GM12878 (cell line): ENCODE data around the gene GARNL3. TPM values are rescaled to one million over a fixed set of nuclear protein-coding genes. Genes with fewer than 3 reads are reported as not detected.

Experiments
- ATAC-seq: fragments of 200-7000 bp; cut with Tn5 transposase; 3 replicates; pipeline ENCODE4 v1.9.1; 2020; ENCODE audit warnings: mild to moderate bottlenecking, moderate library complexity
- BruUV-seq: library from RNA; stranded (reverse); fragments of 400-500 nt; replicated peaks from 2 replicates; lab custom pipeline; 2021; lab: Mats Ljungman, UMichigan
- CTCF ChIA-PET: fragments of 300-600 bp; sonication (Branson Sonifier 250); formaldehyde crosslinking; extraction: SDS; loops from one replicate; lab custom pipeline; 2021; ENCODE audit warnings: inconsistent platforms; lab: Yijun Ruan, JAX
- POLR2A ChIA-PET: fragments of 350-600 bp; formaldehyde crosslinking; extraction: SDS; loops from one replicate; lab custom pipeline; 2021; ENCODE audit warnings: inconsistent platforms; lab: Charles Lee
- RAD21 ChIA-PET: fragments of 300-600 bp; sonication (Branson Sonifier 250); formaldehyde crosslinking; loops from one replicate; lab custom pipeline; 2023; ENCODE audit warnings: antibody characterized with exemption; ENCODE audit not compliant: unreplicated experiment; lab: Charles Lee
- SMC1A ChIA-PET: fragments of 300-600 bp; sonication (Branson Sonifier 250); formaldehyde crosslinking; loops from one replicate; lab custom pipeline; 2023; ENCODE audit not compliant: unreplicated experiment, uncharacterized antibody; lab: Charles Lee
- DNase-seq: peaks from one replicate; pipeline ENCODE4 v3.0.0-alpha.2; 2011; ENCODE audit warnings: low read depth, low spot score
- FAIRE-seq: peaks from 3 replicates; lab custom pipeline; 2011; peaks lifted over from hg19 to GRCh38; lab: Jason Lieb, UNC
- H2AFZ ChIP-seq: 2 replicates; pipeline ENCODE4 v1.6.0; 2011; ENCODE audit warnings: low read depth, low read length, control low read depth; ENCODE audit not compliant: control insufficient read depth
- H3K27ac ChIP-seq: 2 replicates; pipeline ENCODE4 v1.5.1; 2011; ENCODE audit warnings: control low read depth; ENCODE audit not compliant: control insufficient read depth, insufficient read depth
- H3K27me3 ChIP-seq, 2 experiments: replicated peaks in 1 of 2; 2 replicates each; pipeline versions ENCODE4 v1.6.0 to v1.6.1; 2011; ENCODE audit warnings: low read length in 1 of 2; ENCODE audit not compliant: control insufficient read depth in 2 of 2, insufficient read depth in 2 of 2
- H3K36me3 ChIP-seq, 2 experiments: 2 replicates each; pipeline ENCODE4 v1.5.1; 2011; ENCODE audit warnings: low read length in 1 of 2; ENCODE audit not compliant: control insufficient read depth in 2 of 2, insufficient read depth in 2 of 2
- H3K4me1 ChIP-seq: 2 replicates; pipeline ENCODE4 v1.6.1; 2011; ENCODE audit warnings: mild to moderate bottlenecking, low read length, moderate library complexity, mixed read lengths; ENCODE audit not compliant: control insufficient read depth, insufficient read depth
- H3K4me2 ChIP-seq: 2 replicates; pipeline ENCODE4 v1.6.0; 2011; ENCODE audit warnings: control low read depth; ENCODE audit not compliant: control insufficient read depth, insufficient read depth
- H3K4me3 ChIP-seq: fragments of 200-600 bp; sonication (generic); 2 replicates; pipeline ENCODE4 v1.5.1; 2016
- H3K79me2 ChIP-seq: 2 replicates; pipeline ENCODE4 v1.6.0; 2011; ENCODE audit warnings: low read length; ENCODE audit not compliant: control insufficient read depth, insufficient read depth
- H3K9ac ChIP-seq: 2 replicates; pipeline ENCODE4 v1.8.0; 2011; ENCODE audit warnings: low read length, control low read depth, mixed read lengths; ENCODE audit not compliant: control insufficient read depth, insufficient read depth
- H3K9me3 ChIP-seq: replicated peaks from 3 replicates; pipeline ENCODE4 v1.5.1; 2011; ENCODE audit warnings: mild to moderate bottlenecking, low read length; ENCODE audit not compliant: control insufficient read depth, insufficient read depth
- H4K20me1 ChIP-seq: 2 replicates; pipeline ENCODE4 v1.6.0; 2011; ENCODE audit not compliant: control insufficient read depth, insufficient read depth
- ATF7 ChIP-seq: fragments of 450-650 bp; IDR thresholded peaks from 2 replicates; pipeline ENCODE4 v1.6.1; 2016; ENCODE audit warnings: low read depth, mild to moderate bottlenecking
- BCLAF1 ChIP-seq: fragments of 450-650 bp; IDR thresholded peaks from 2 replicates; pipeline ENCODE4 v1.6.1; 2017; ENCODE audit warnings: antibody characterized with exemption, mild to moderate bottlenecking, moderate library complexity
- CBX5 ChIP-seq: sonication (generic); IDR thresholded peaks from 2 replicates; pipeline ENCODE4 v1.6.1; 2016; ENCODE audit warnings: low read depth, moderate library complexity, mild to moderate bottlenecking, inconsistent platforms
- FOS ChIP-seq: IDR thresholded peaks from 3 replicates; pipeline ENCODE4 v1.6.1; 2011; ENCODE audit warnings: borderline replicate concordance; ENCODE audit not compliant: insufficient read length; ENCODE audit errors: extremely low read depth
- IKZF2 ChIP-seq, 2 experiments: fragments of 450-650 bp; IDR thresholded peaks; 2 replicates each; pipeline ENCODE4 v1.6.1; 2017; ENCODE audit warnings: mild to moderate bottlenecking in 2 of 2, moderate library complexity in 2 of 2
- NFYB ChIP-seq: IDR thresholded peaks from 2 replicates; pipeline ENCODE4 v1.6.1; 2011; ENCODE audit warnings: low read depth, mild to moderate bottlenecking, low read length, improper control_type of control experiment, moderate library complexity; ENCODE audit not compliant: insufficient read depth
- POLR2AphosphoS5 ChIP-seq: IDR thresholded peaks from 2 replicates; pipeline ENCODE4 v1.6.1; 2011; ENCODE audit warnings: mild to moderate bottlenecking, low read length, inconsistent platforms
- RELA ChIP-seq: fragments of 450-650 bp; IDR thresholded peaks from 2 replicates; pipeline ENCODE4 v1.8.0; 2014; ENCODE audit warnings: borderline replicate concordance; ENCODE audit not compliant: partially characterized antibody
- REST ChIP-seq: IDR thresholded peaks from 2 replicates; pipeline ENCODE4 v1.6.1; 2012; ENCODE audit warnings: mild to moderate bottlenecking, low read depth, low read length
- RUNX3 ChIP-seq: IDR thresholded peaks from 2 replicates; pipeline ENCODE4 v1.6.1; 2012; ENCODE audit warnings: low read length, inconsistent platforms
- SUZ12 ChIP-seq: fragments of 200-600 bp; sonication (generic); IDR thresholded peaks from one replicate; pipeline ENCODE4 v1.6.1; 2018; ENCODE audit warnings: antibody characterized with exemption, mild to moderate bottlenecking; ENCODE audit not compliant: unreplicated experiment
- TCF7 ChIP-seq: IDR thresholded peaks from 2 replicates; pipeline ENCODE4 v1.6.1; 2014; ENCODE audit warnings: antibody characterized with exemption, borderline replicate concordance
- ZNF274 ChIP-seq: IDR thresholded peaks from one replicate; pipeline ENCODE4 v1.8.0; 2011; ENCODE audit not compliant: insufficient read length, insufficient read depth
- WGBS: methylation state at CpG from one replicate; pipeline ENCODE4 v1.1.6; 2016; ENCODE audit warnings: low lambda C conversion rate; ENCODE audit not compliant: insufficient replicate concordance, insufficient coverage; ENCODE audit errors: missing lambda C conversion rate; 5-methylcytosine and 5-hydroxymethylcytosine counted together
- in situ Hi-C: fragments of 300-500 bp; cut with MboI; formaldehyde crosslinking; loops from 9 replicates; pipeline ENCODE4 v1.14.3; 2018; ENCODE audit warnings: mixed read lengths
- intact Hi-C: fragments of 100-400 bp; cut with micrococcal nuclease; formaldehyde crosslinking; loops from one replicate; pipeline ENCODE4 v1.14.2; 2022; ENCODE audit not compliant: unreplicated experiment
- polyA plus RNA-seq, 11 experiments: library from polyadenylated mRNA; depleted of rRNA in 4 of 11; unstranded in 6 of 11; stranded (reverse) in 5 of 11; fragments of >200 nt; fragmentation: Nextera tagmentation in 4 of 11; fragmentation: Illumina TruSeq in 1 of 11; extraction: Ambion mirVana in 4 of 11; extraction: Trizol in 1 of 11; gene quantifications; 1 replicate in 1 of 11; 2 replicates in 10 of 11; pipeline versions ENCODE4 v1.2.1 to v1.2.3, GENCODE V29; 2011 to 2016; ENCODE audit warnings: inconsistent platforms in 2 of 11, missing spikeins in 2 of 11, low read depth in 1 of 11
- total RNA-seq, 4 experiments: library from RNA; depleted of rRNA in 3 of 4; stranded (reverse); fragments of >200 nt in 3 of 4; fragmentation: Illumina TruSeq in 1 of 4; extraction: Trizol in 1 of 4; gene quantifications; 2 replicates each; pipeline versions ENCODE4 v1.2.1 to v1.2.3, GENCODE V29; 2013 to 2021
- TF ChIP-seq, protein P1 (sequence below): fragments of 450-650 bp; conservative IDR thresholded peaks from 2 replicates; pipeline ENCODE4 v1.6.1; 2017; ENCODE audit warnings: mild to moderate bottlenecking, moderate library complexity

Gene GARNL3
- total and polyA plus RNA-seq, 10 of the 15 experiments (the other 5 are each of a cell fraction or from before 2014, with no cell fraction given): 0.89 to 13.2 (median 6.3) TPM

- H3K4me1 ChIP-seq: peaks cover 13% of the 10 kb centered on the region
- no peak for FAIRE-seq
- no TSS peak for BruUV-seq
- no peak for DNase-seq
- no peaks in the 10 kb centered on the region for H3K9me3 ChIP-seq
- H3K9ac ChIP-seq: no peak overlapping the region
- intact Hi-C loops: loop anchor here (10.0 kb wide), 1 partner anchor 482 kb away; no protein-coding TSS in a partner anchor
- H3K4me3 ChIP-seq: no peak overlapping the region
- RAD21 ChIA-PET: no interaction called here
- peak overlapping the region; percentile 21; the same call in 1 of the 2 replicates for H3K4me2 ChIP-seq
- ATAC-seq: peak; percentile 15
- H3K27ac ChIP-seq: no peak overlapping the region
- no peaks in the 10 kb centered on the region for H3K27me3 ChIP-seq
- POLR2A ChIA-PET: no interaction called here
- H2AFZ ChIP-seq: no peak overlapping the region
- H4K20me1 ChIP-seq: no peaks in the 10 kb centered on the region
- 84% methylated on average over 2 of the region's 2 CpGs for WGBS
- in situ Hi-C loops: no loop called here
- H3K36me3 ChIP-seq: peaks cover 0 to 7% of the 10 kb centered on the region in 2 experiments; a peak in 3 of 4 replicates
- H3K79me2 ChIP-seq: peaks cover 44% of the 10 kb centered on the region
- SMC1A ChIA-PET: no interaction called here
- TF ChIP-seq SUZ12 (no peak), RELA (no peak), TCF7 (no peak), FOS (no peak), POLR2AphosphoS5 (no peak), ATF7 (peak; percentile 52; the same call in 1 of the 2 replicates), NFYB (no peak), REST (no peak), CBX5 (no peak), RUNX3 (peak; percentile 50; the same call in 1 of the 2 replicates), BCLAF1 (no peak), ZNF274 (no peak), IKZF2 (IDR thresholded peaks at IDR 0.05) (peak; percentile 11 to 21; a peak in 2 of 4 replicates)
- TF ChIP-seq, protein P1, sequence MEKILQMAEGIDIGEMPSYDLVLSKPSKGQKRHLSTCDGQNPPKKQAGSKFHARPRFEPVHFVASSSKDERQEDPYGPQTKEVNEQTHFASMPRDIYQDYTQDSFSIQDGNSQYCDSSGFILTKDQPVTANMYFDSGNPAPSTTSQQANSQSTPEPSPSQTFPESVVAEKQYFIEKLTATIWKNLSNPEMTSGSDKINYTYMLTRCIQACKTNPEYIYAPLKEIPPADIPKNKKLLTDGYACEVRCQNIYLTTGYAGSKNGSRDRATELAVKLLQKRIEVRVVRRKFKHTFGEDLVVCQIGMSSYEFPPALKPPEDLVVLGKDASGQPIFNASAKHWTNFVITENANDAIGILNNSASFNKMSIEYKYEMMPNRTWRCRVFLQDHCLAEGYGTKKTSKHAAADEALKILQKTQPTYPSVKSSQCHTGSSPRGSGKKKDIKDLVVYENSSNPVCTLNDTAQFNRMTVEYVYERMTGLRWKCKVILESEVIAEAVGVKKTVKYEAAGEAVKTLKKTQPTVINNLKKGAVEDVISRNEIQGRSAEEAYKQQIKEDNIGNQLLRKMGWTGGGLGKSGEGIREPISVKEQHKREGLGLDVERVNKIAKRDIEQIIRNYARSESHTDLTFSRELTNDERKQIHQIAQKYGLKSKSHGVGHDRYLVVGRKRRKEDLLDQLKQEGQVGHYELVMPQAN: no peak
- TF ChIP-seq, all 136 proteins: peak for 3
- CTCF ChIA-PET: no interaction called here
Measured at GRCh38 chr9:127426756-127427155, 162.2 kb downstream of the GARNL3 start.
